Measurements from ENCODE around the gene CCDC40.

CCDC40 gene

DNA sequence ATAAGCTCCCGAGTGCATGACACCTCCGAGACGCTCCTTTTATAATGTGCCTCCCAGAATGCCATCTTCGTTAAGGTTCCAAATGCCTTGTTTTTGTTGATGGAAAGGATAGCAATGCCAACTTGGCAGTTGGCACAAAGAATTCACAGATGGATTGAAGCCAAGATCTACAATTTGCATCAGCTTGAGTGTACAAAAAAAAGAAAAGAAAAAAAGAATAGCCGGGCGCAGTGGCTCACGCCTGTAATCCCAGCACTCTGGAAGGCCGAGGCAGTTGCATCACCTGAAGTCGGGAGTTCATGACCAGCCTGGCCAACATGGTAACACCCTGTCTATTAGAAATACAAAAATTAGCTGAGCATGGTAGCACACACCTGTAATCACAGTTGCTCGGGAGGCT, 8.4 kb upstream of the CCDC40 start:
- no peak for TF ChIP-seq USF1 (IDR thresholded peaks at IDR 0.05)
- no peak for TF ChIP-seq CEBPB (IDR thresholded peaks at IDR 0.05)
- TF ChIP-seq RAD21 (IDR thresholded peaks at IDR 0.05; ENCODE audit: low read depth), result no peak
- TF ChIP-seq, protein P1, sequence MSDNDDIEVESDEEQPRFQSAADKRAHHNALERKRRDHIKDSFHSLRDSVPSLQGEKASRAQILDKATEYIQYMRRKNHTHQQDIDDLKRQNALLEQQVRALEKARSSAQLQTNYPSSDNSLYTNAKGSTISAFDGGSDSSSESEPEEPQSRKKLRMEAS (IDR thresholded peaks at IDR 0.05), result no peak
- no peak for TF ChIP-seq TCF12 (IDR thresholded peaks at IDR 0.05; ENCODE audit: low read depth)
- no peak for TF ChIP-seq CREB1 (IDR thresholded peaks at IDR 0.05; ENCODE audit: low read depth)
- no peak for TF ChIP-seq TAF1 (IDR thresholded peaks at IDR 0.05; ENCODE audit: low read depth)
- TF ChIP-seq EGR1 (IDR thresholded peaks at IDR 0.05), result no peak
- no peak for TF ChIP-seq REST (IDR thresholded peaks at IDR 0.05; ENCODE audit: low read depth)
- no peak for TF ChIP-seq FOXM1 (IDR thresholded peaks at IDR 0.05; ENCODE audit: borderline replicate concordance, low read depth)
- no peak for TF ChIP-seq YY1 (IDR thresholded peaks at IDR 0.05; ENCODE audit: low read depth)
- TF ChIP-seq ZBTB7A (IDR thresholded peaks at IDR 0.05; ENCODE audit: low read depth), result no peak
- no peak for TF ChIP-seq NFIC (IDR thresholded peaks at IDR 0.05)
- TF ChIP-seq EP300 (IDR thresholded peaks at IDR 0.05; ENCODE audit: borderline replicate concordance), result no peak
- TF ChIP-seq TEAD4 (IDR thresholded peaks at IDR 0.05), result no peak

GRCh38 chr17:80029258-80029974, 7.0 kb upstream of the CCDC40 start:
- TF ChIP-seq USF1 (IDR thresholded peaks at IDR 0.05) (no peak), TCF12 (IDR thresholded peaks at IDR 0.05; ENCODE audit: low read depth) (no peak), FOXM1 (IDR thresholded peaks at IDR 0.05; ENCODE audit: borderline replicate concordance, low read depth) (no peak), NFIC (IDR thresholded peaks at IDR 0.05) (no peak), CREB1 (IDR thresholded peaks at IDR 0.05; ENCODE audit: low read depth) (no peak), ZBTB7A (IDR thresholded peaks at IDR 0.05; ENCODE audit: low read depth) (no peak), REST (IDR thresholded peaks at IDR 0.05; ENCODE audit: low read depth) (no peak), TAF1 (IDR thresholded peaks at IDR 0.05; ENCODE audit: low read depth) (no peak), YY1 (IDR thresholded peaks at IDR 0.05; ENCODE audit: low read depth) (no peak), EP300 (IDR thresholded peaks at IDR 0.05; ENCODE audit: borderline replicate concordance) (no peak), EGR1 (IDR thresholded peaks at IDR 0.05) (no peak)
- TF ChIP-seq, protein P1 (IDR thresholded peaks at IDR 0.05), result no peak

DNA sequence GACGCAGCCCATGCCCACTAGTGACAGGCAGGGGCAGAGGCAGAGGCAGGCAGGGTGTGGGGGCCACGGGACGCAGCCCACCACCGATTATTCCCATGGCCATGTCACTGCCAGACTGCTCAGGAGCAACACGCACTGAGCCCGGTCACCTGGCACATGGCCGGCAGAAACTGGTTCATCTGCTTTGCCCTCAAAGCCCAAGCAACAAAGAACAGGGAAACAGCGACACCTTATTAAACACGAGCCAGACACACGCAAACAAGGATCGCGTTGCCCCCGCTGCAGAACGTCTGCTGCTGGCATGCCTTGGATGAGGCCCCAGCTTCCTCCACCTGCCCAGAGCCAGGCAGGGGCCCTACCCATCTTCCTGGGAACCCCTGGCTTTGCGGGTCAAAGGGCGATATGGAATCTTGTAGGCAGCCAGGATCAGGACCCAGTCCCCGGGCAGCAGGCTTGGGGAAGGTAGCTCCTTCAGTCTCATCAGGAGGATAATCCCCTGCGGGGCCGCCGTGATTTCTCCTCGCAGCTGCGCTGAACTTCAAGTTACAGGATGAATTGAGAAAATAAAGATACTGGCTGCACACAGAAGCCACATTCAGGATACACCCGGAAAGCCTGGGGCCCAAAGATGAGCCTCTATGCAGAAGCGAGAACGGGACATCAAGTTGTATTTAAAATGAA, 5.6 kb upstream of the CCDC40 start:
- TF ChIP-seq FOXM1 (IDR thresholded peaks at IDR 0.05; ENCODE audit: borderline replicate concordance, low read depth) (no peak), TAF1 (IDR thresholded peaks at IDR 0.05; ENCODE audit: low read depth) (no peak), TEAD4 (IDR thresholded peaks at IDR 0.05) (no peak), YY1 (IDR thresholded peaks at IDR 0.05; ENCODE audit: low read depth) (peak; percentile 46; the same call in 1 of the 2 replicates), EP300 (IDR thresholded peaks at IDR 0.05; ENCODE audit: borderline replicate concordance) (no peak; the same call in 1 of the 2 replicates), USF1 (IDR thresholded peaks at IDR 0.05) (peak; percentile 59), ZBTB7A (IDR thresholded peaks at IDR 0.05; ENCODE audit: low read depth) (no peak), RAD21 (IDR thresholded peaks at IDR 0.05; ENCODE audit: low read depth) (peak; percentile 66), NFIC (IDR thresholded peaks at IDR 0.05) (peak; percentile 62; the same call in 1 of the 2 replicates), TCF12 (IDR thresholded peaks at IDR 0.05; ENCODE audit: low read depth) (no peak), CEBPB (IDR thresholded peaks at IDR 0.05) (no peak), CREB1 (IDR thresholded peaks at IDR 0.05; ENCODE audit: low read depth) (no peak), EGR1 (IDR thresholded peaks at IDR 0.05) (no peak)
- TF ChIP-seq, protein P1 (IDR thresholded peaks at IDR 0.05), result peak; percentile 96

DNA sequence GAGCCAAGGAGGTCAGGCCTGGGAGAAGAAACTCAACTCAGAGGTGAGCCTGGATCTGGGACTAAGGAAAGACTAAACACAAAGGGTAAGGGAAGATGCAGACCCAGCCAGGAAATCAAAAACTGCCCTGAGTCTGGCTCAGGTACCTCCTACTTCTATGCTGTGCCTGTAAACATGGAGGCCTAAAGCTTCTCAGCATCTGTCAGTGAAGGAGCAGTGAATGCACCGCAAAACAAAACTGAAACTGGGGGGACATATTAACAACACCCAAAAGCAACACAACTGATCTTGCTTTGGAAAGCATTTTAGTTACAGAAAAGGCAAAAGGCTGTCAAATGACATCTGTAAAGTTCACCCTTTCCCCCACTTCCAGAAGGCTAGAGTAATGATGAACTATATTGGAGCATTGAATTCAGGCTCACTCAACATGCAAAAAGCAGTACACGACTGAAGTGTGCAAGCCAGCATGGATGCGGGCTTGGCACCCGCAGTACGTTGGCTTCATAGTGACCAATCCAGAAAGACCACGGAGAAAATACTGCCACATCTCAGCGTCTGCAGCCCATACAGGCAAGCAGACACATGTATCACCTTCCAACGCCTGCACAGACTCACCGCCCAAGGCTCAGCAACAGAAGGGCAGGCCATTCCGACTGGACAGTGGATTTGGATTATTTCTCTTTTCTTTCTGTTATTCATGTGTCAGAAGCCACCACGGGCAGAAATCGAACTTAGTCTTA, 4.6 kb upstream of the CCDC40 start:
- TF ChIP-seq RAD21 (IDR thresholded peaks at IDR 0.05; ENCODE audit: low read depth), result no peak
- no peak for TF ChIP-seq TAF1 (IDR thresholded peaks at IDR 0.05; ENCODE audit: low read depth)
- TF ChIP-seq NFIC (IDR thresholded peaks at IDR 0.05), result no peak
- TF ChIP-seq ZBTB7A (IDR thresholded peaks at IDR 0.05; ENCODE audit: low read depth), result no peak
- TF ChIP-seq USF1 (IDR thresholded peaks at IDR 0.05), result no peak
- no peak for TF ChIP-seq TCF12 (IDR thresholded peaks at IDR 0.05; ENCODE audit: low read depth)
- no peak for TF ChIP-seq EP300 (IDR thresholded peaks at IDR 0.05; ENCODE audit: borderline replicate concordance)
- TF ChIP-seq YY1 (IDR thresholded peaks at IDR 0.05; ENCODE audit: low read depth), result no peak
- TF ChIP-seq, protein P1 (IDR thresholded peaks at IDR 0.05), result no peak
- TF ChIP-seq FOXM1 (IDR thresholded peaks at IDR 0.05; ENCODE audit: borderline replicate concordance, low read depth), result no peak
- no peak for TF ChIP-seq TEAD4 (IDR thresholded peaks at IDR 0.05)
- no peak for TF ChIP-seq CEBPB (IDR thresholded peaks at IDR 0.05)
- no peak for TF ChIP-seq EGR1 (IDR thresholded peaks at IDR 0.05)
- TF ChIP-seq CREB1 (IDR thresholded peaks at IDR 0.05; ENCODE audit: low read depth), result no peak
- no peak for TF ChIP-seq REST (IDR thresholded peaks at IDR 0.05; ENCODE audit: low read depth)

Measured in Ishikawa (cell line).